ENCODE data around the gene RTL9. TPM values are rescaled to one million over a fixed set of nuclear protein-coding genes. Genes with fewer than 3 reads are reported as not detected.
"Not testable (repeated sequence)": the region's sequence is repeated elsewhere in the genome, so short reads cannot be mapped to it uniquely, and the experiment has no call there.

The RTL9 gene
- total RNA-seq, 1 donor from 2014 or later, result under 0.01 TPM

- H3K36me3 ChIP-seq (ENCODE audit: control insufficient read depth, insufficient read depth, low read length), result no peaks in the 10 kb centered on the region
- H3K4me3 ChIP-seq (ENCODE audit: low read depth, low read length), result no peak overlapping the region
- no peak for DNase-seq (ENCODE audit: low read depth)
- H3K27me3 ChIP-seq (ENCODE audit: control insufficient read depth, insufficient read depth, low read length), result no peaks in the 10 kb centered on the region
- TF ChIP-seq, protein P1, sequence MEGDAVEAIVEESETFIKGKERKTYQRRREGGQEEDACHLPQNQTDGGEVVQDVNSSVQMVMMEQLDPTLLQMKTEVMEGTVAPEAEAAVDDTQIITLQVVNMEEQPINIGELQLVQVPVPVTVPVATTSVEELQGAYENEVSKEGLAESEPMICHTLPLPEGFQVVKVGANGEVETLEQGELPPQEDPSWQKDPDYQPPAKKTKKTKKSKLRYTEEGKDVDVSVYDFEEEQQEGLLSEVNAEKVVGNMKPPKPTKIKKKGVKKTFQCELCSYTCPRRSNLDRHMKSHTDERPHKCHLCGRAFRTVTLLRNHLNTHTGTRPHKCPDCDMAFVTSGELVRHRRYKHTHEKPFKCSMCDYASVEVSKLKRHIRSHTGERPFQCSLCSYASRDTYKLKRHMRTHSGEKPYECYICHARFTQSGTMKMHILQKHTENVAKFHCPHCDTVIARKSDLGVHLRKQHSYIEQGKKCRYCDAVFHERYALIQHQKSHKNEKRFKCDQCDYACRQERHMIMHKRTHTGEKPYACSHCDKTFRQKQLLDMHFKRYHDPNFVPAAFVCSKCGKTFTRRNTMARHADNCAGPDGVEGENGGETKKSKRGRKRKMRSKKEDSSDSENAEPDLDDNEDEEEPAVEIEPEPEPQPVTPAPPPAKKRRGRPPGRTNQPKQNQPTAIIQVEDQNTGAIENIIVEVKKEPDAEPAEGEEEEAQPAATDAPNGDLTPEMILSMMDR (IDR thresholded peaks at IDR 0.05; ENCODE audit: insufficient read depth, low read length, poor library complexity, severe bottlenecking), result no peak
Measured at GRCh38 chrX:110403441-110404238, 45.0 kb downstream of the RTL9 start.

- TF ChIP-seq, protein P1 (IDR thresholded peaks at IDR 0.05; ENCODE audit: insufficient read depth, low read length, poor library complexity, severe bottlenecking), result no peak
- Histone ChIP-seq H3K4me3 (ENCODE audit: low read depth, low read length) (no peak overlapping the region), H3K27me3 (ENCODE audit: control insufficient read depth, insufficient read depth, low read length) (no peaks in the 10 kb centered on the region), H3K36me3 (ENCODE audit: control insufficient read depth, insufficient read depth, low read length) (no peaks in the 10 kb centered on the region)
- no peak for DNase-seq (ENCODE audit: low read depth)
Measured at GRCh38 chrX:110404376-110404775, 45.7 kb downstream of the RTL9 start.

GRCh38 chrX:110406250-110406649, 47.6 kb downstream of the RTL9 start:
- DNase-seq (ENCODE audit: low read depth); H3K4me3 ChIP-seq (ENCODE audit: low read depth, low read length); H3K36me3 ChIP-seq (ENCODE audit: control insufficient read depth, insufficient read depth, low read length); H3K27me3 ChIP-seq (ENCODE audit: control insufficient read depth, insufficient read depth, low read length): not testable (repeated sequence)

DNA sequence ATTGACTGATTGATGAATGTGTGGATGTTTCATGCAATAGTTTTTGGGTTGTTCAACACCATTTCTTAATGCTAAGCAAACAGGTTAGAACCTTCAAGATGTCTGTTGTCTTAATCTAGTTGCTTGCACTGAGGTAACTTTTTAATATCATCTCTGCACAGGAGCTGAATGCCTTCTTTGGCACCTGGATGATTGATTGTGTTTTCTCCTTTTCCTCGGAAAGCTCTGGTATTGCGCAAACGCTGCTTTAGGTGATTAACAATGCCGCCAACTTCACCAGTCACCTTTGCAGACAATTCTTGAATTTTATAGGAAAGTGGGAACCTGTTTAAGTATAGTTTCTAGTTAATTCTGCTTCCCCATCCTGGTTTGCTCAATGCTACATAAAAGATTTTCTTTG, 48.2 kb downstream of the RTL9 start:
- H3K4me3 ChIP-seq (ENCODE audit: low read depth, low read length), result no peak overlapping the region
- H3K36me3 ChIP-seq (ENCODE audit: control insufficient read depth, insufficient read depth, low read length), result no peaks in the 10 kb centered on the region
- H3K27me3 ChIP-seq (ENCODE audit: control insufficient read depth, insufficient read depth, low read length), result no peaks in the 10 kb centered on the region
- TF ChIP-seq, protein P1 (IDR thresholded peaks at IDR 0.05; ENCODE audit: insufficient read depth, low read length, poor library complexity, severe bottlenecking), result no peak
- no peak for DNase-seq (ENCODE audit: low read depth)

GRCh38 chrX:110407910-110408545, 49.4 kb downstream of the RTL9 start:
- no peak for DNase-seq (ENCODE audit: low read depth)
- TF ChIP-seq, protein P1 (IDR thresholded peaks at IDR 0.05; ENCODE audit: insufficient read depth, low read length, poor library complexity, severe bottlenecking), result peak; percentile 61
- H3K27me3 ChIP-seq (ENCODE audit: control insufficient read depth, insufficient read depth, low read length), result no peaks in the 10 kb centered on the region
- no peak overlapping the region for H3K4me3 ChIP-seq (ENCODE audit: low read depth, low read length)
- no peaks in the 10 kb centered on the region for H3K36me3 ChIP-seq (ENCODE audit: control insufficient read depth, insufficient read depth, low read length)

Other genes with a start within 250 kb of the RTL9 start
- 16.0 and 17.3 TPM in 2 replicates for gene AMMECR1, start 40.8 kb upstream of the RTL9 start, total RNA-seq

Measured in kidney epithelial cell (primary cell).